SU-DHL-6 (cell line): ENCODE results near the gene ADCY5.

Source experiments
- CTCF ChIP-seq: fragments of 200-600 bp; sonication (generic); IDR thresholded peaks from one replicate; pipeline ENCODE4 v1.5.1; 2017; ENCODE audit warnings: antibody characterized with exemption, mild to moderate bottlenecking, low read length, moderate library complexity; ENCODE audit not compliant: insufficient read depth, poor library complexity, severe bottlenecking
- EZH2phosphoT487 ChIP-seq: fragments of 200-600 bp; sonication (generic), shearing (Covaris generic); conservative IDR thresholded peaks from 2 replicates; pipeline ENCODE4 v1.6.1; 2018; ENCODE audit warnings: mild to moderate bottlenecking, antibody characterized with exemption, low read length, moderate library complexity, mixed read lengths

DNA sequence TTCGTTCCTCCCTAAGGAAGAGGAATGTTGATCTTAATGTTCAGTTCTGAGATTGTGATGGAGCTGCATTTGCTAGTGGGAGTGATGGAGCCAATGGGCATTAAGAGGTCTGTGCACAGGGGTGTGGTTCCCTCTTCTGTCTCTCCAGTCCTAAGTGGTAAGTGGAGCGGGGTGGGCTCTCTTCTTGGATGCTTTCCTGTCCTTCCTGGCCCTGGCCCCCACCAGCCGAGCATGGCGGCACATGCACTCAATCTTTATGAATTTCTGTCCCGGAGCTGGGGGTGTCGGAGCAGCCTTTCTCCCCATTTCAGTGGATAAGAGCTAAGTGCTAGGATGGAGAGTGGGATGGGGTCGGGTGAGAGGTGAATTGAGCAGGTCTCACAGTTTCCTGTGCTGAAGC lies 37.6 kb upstream of the ADCY5 start:
- TF ChIP-seq CTCF (no peak), EZH2phosphoT487 (no peak)
